Neural cell (in vitro differentiated cells): Measurements from ENCODE around the gene KCNIP4. TPM values are rescaled to one million over a fixed set of nuclear protein-coding genes. Genes with fewer than 3 reads are reported as not detected.

Experiments
- H2AFZ ChIP-seq: fragments of 200-600, 300-800 bp; sonication (generic), shearing (Covaris generic); 2 replicates; pipeline ENCODE4 v1.6.0; 2014; ENCODE audit warnings: low read depth, mild to moderate bottlenecking, antibody characterized with exemption, low read length, moderate library complexity
- H3F3A ChIP-seq: fragments of 200-600 bp; shearing (Covaris generic); 2 replicates; pipeline ENCODE4 v1.6.1; 2016; ENCODE audit warnings: mild to moderate bottlenecking, moderate library complexity, mixed read lengths, antibody characterized with exemption, low read length; ENCODE audit not compliant: insufficient read depth, poor library complexity, severe bottlenecking
- H3K27ac ChIP-seq: fragments of 200-600, 300-800 bp; sonication (generic), shearing (Covaris generic); 2 replicates; pipeline ENCODE4 v1.5.1; 2014; ENCODE audit warnings: mild to moderate bottlenecking, low read length, moderate library complexity
- H3K27me3 ChIP-seq: fragments of 300-800, 200-600 bp; sonication (generic), shearing (Covaris generic); 2 replicates; pipeline ENCODE4 v1.6.0; 2014; ENCODE audit warnings: mild to moderate bottlenecking, low read depth, low read length, moderate library complexity; ENCODE audit not compliant: insufficient read depth
- H3K36me3 ChIP-seq: fragments of 300-800, 200-600 bp; sonication (generic), shearing (Covaris generic); 2 replicates; pipeline ENCODE4 v1.5.1; 2014; ENCODE audit warnings: mild to moderate bottlenecking, antibody characterized with exemption, low read length, moderate library complexity; ENCODE audit not compliant: insufficient read depth
- H3K4me2 ChIP-seq: fragments of 300-800, 200-600 bp; sonication (generic), shearing (Covaris generic); 2 replicates; pipeline ENCODE4 v1.6.0; 2014; ENCODE audit warnings: mild to moderate bottlenecking, low read length
- H3K4me3 ChIP-seq: fragments of 300-800, 200-600 bp; sonication (generic), shearing (Covaris generic); 2 replicates; pipeline ENCODE4 v1.5.1; 2014; ENCODE audit warnings: mild to moderate bottlenecking, low read length, moderate library complexity
- H3K79me2 ChIP-seq: fragments of 200-600 bp; shearing (Covaris generic); replicated peaks from 2 replicates; pipeline ENCODE4 v1.6.0; 2014; ENCODE audit warnings: mild to moderate bottlenecking, low read length, moderate library complexity; ENCODE audit not compliant: insufficient read depth
- H3K9ac ChIP-seq: fragments of 300-800, 200-600 bp; sonication (generic), shearing (Covaris generic); 2 replicates; pipeline ENCODE4 v1.6.1; 2016; ENCODE audit warnings: mild to moderate bottlenecking, low read length, mixed read lengths
- H3K9me2 ChIP-seq: fragments of 200-600 bp; shearing (Covaris generic); 2 replicates; pipeline ENCODE4 v1.6.1; 2016; ENCODE audit warnings: mild to moderate bottlenecking, low read length, mixed read lengths; ENCODE audit not compliant: insufficient read depth
- H3K9me3 ChIP-seq: fragments of 200-600, 300-800 bp; sonication (generic), shearing (Covaris generic); 2 replicates; pipeline ENCODE4 v1.6.1; 2016; ENCODE audit warnings: mild to moderate bottlenecking, mixed run types, low read length, moderate library complexity, mixed read lengths
- H4K20me1 ChIP-seq: fragments of 200-600 bp; shearing (Covaris generic); 2 replicates; pipeline ENCODE4 v1.6.1; 2016; ENCODE audit warnings: mild to moderate bottlenecking, mixed run types; ENCODE audit not compliant: insufficient read depth
- CTCF ChIP-seq: fragments of 450-650 bp; IDR thresholded peaks from 2 replicates; pipeline ENCODE4 v1.5.1; 2014; ENCODE audit warnings: antibody characterized with exemption, mild to moderate bottlenecking, moderate library complexity; ENCODE audit not compliant: poor library complexity, severe bottlenecking
- EP300 ChIP-seq: fragments of 450-650 bp; conservative IDR thresholded peaks from 2 replicates; pipeline ENCODE4 v1.6.1; 2014; ENCODE audit warnings: antibody characterized with exemption, mild to moderate bottlenecking, moderate library complexity; ENCODE audit not compliant: poor library complexity, severe bottlenecking
- EZH2 ChIP-seq: fragments of 200-600, 300-800 bp; shearing (Covaris generic), sonication (generic); IDR thresholded peaks from 2 replicates; pipeline ENCODE4 v1.6.1; 2014; ENCODE audit warnings: antibody characterized with exemption, low read length, borderline replicate concordance, mild to moderate bottlenecking; ENCODE audit not compliant: insufficient read depth, poor library complexity, severe bottlenecking
- MXI1 ChIP-seq: fragments of 450-650 bp; conservative IDR thresholded peaks from 2 replicates; pipeline ENCODE4 v1.6.1; 2014; ENCODE audit warnings: antibody characterized with exemption, mild to moderate bottlenecking; ENCODE audit not compliant: poor library complexity, severe bottlenecking
- POLR2AphosphoS5 ChIP-seq: IDR thresholded peaks from 2 replicates; pipeline ENCODE4 v1.6.1; 2012
- REST ChIP-seq: IDR thresholded peaks from 2 replicates; pipeline ENCODE4 v1.6.1; 2012; ENCODE audit warnings: borderline replicate concordance
- SMC3 ChIP-seq: fragments of 450-650 bp; conservative IDR thresholded peaks from 2 replicates; pipeline ENCODE4 v1.6.1; 2014; ENCODE audit warnings: antibody characterized with exemption, mild to moderate bottlenecking, moderate library complexity; ENCODE audit not compliant: poor library complexity
- TAF1 ChIP-seq: IDR thresholded peaks from 2 replicates; pipeline ENCODE4 v1.6.1; 2012; ENCODE audit warnings: low read depth
- polyA plus RNA-seq: library from polyadenylated mRNA; depleted of rRNA; stranded (reverse); fragments of >200 nt; gene quantifications from 2 replicates; pipeline ENCODE4 v1.2.3, GENCODE V29; 2014

KCNIP4 gene
- polyA plus RNA-seq, 1 donor from 2014 or later: 22.8 TPM

GRCh38 chr4:20890761-20891160 lies 1057.8 kb downstream of the KCNIP4 start:
- no peaks in the 10 kb centered on the region for H3K27me3 ChIP-seq
- no peaks in the 10 kb centered on the region for H3K9me2 ChIP-seq
- no peaks in the 10 kb centered on the region for H3K36me3 ChIP-seq
- H3K79me2 ChIP-seq: no peaks in the 10 kb centered on the region
- no peak overlapping the region for H3K4me3 ChIP-seq
- no peak overlapping the region for H2AFZ ChIP-seq
- H3K27ac ChIP-seq: no peak overlapping the region
- H3K4me2 ChIP-seq: no peak overlapping the region
- TF ChIP-seq EP300 (peak; percentile 61), SMC3 (no peak), CTCF (no peak), REST (no peak), POLR2AphosphoS5 (peak; percentile 34), EZH2 (no peak)
- no peaks in the 10 kb centered on the region for H4K20me1 ChIP-seq
- no peaks in the 10 kb centered on the region for H3K9me3 ChIP-seq
- no peaks in the 10 kb centered on the region for H3F3A ChIP-seq
- no peak overlapping the region for H3K9ac ChIP-seq

GRCh38 chr4:20889901-20890300 lies 1058.7 kb downstream of the KCNIP4 start:
- TF ChIP-seq CTCF: no peak
- TF ChIP-seq MXI1: no peak
- no peak for TF ChIP-seq TAF1
- no peak for TF ChIP-seq EP300
- no peak for TF ChIP-seq POLR2AphosphoS5
- H4K20me1 ChIP-seq: no peaks in the 10 kb centered on the region
- no peaks in the 10 kb centered on the region for H3F3A ChIP-seq
- no peak overlapping the region for H3K4me2 ChIP-seq
- H3K9me2 ChIP-seq: no peaks in the 10 kb centered on the region
- no peak overlapping the region for H3K9ac ChIP-seq
- no peaks in the 10 kb centered on the region for H3K36me3 ChIP-seq
- no peaks in the 10 kb centered on the region for H3K27me3 ChIP-seq
- H2AFZ ChIP-seq: no peak overlapping the region
- H3K9me3 ChIP-seq: no peaks in the 10 kb centered on the region
- H3K4me3 ChIP-seq: no peak overlapping the region
- no peak overlapping the region for H3K27ac ChIP-seq
- no peaks in the 10 kb centered on the region for H3K79me2 ChIP-seq
